Measurements from ENCODE around the gene DTNBP1.

DTNBP1 gene

GRCh38 chr6:15595461-15596173 lies 67.2 kb downstream of the DTNBP1 start:
- TF ChIP-seq CTCF (conservative IDR thresholded peaks at IDR 0.05; ENCODE audit: low read depth, low read length) = no peak
- no peak overlapping the region for H3K4me3 ChIP-seq (ENCODE audit: low read length)
- DNase-seq (ENCODE audit: low read depth) = no peak

- no peak overlapping the region for H3K4me3 ChIP-seq (ENCODE audit: low read length)
- no peak for TF ChIP-seq CTCF (conservative IDR thresholded peaks at IDR 0.05; ENCODE audit: low read depth, low read length)
- DNase-seq (ENCODE audit: low read depth) = no peak
These were observed 68.1 kb downstream of the DTNBP1 start for GRCh38 chr6:15594512-15595259.

- no peak for TF ChIP-seq CTCF (conservative IDR thresholded peaks at IDR 0.05; ENCODE audit: low read depth, low read length)
- no peak overlapping the region for H3K4me3 ChIP-seq (ENCODE audit: low read length)
- DNase-seq (ENCODE audit: low read depth) = no peak
These were observed 69.0 kb downstream of the DTNBP1 start for GRCh38 chr6:15593798-15594197.

- no peak for DNase-seq (ENCODE audit: low read depth)
- H3K4me3 ChIP-seq (ENCODE audit: low read length) = no peak overlapping the region
- no peak for TF ChIP-seq CTCF (conservative IDR thresholded peaks at IDR 0.05; ENCODE audit: low read depth, low read length)
These were observed 70.2 kb downstream of the DTNBP1 start for GRCh38 chr6:15592610-15593009.

- no peak for TF ChIP-seq CTCF (conservative IDR thresholded peaks at IDR 0.05; ENCODE audit: low read depth, low read length)
- no peak for DNase-seq (ENCODE audit: low read depth)
- H3K4me3 ChIP-seq (ENCODE audit: low read length) = no peak overlapping the region
These were observed 73.7 kb downstream of the DTNBP1 start for GRCh38 chr6:15588971-15589634.

- H3K4me3 ChIP-seq (ENCODE audit: low read length) = no peak overlapping the region
- DNase-seq (ENCODE audit: low read depth) = no peak
- TF ChIP-seq CTCF (conservative IDR thresholded peaks at IDR 0.05; ENCODE audit: low read depth, low read length) = no peak
These were observed 76.3 kb downstream of the DTNBP1 start for GRCh38 chr6:15586503-15586902.

Data from retinal pigment epithelial cell (primary cell).